Gastrocnemius medialis (tissue), 4 donors: ENCODE data around the gene NLRC5. TPM values are rescaled to one million over a fixed set of nuclear protein-coding genes. Genes with fewer than 3 reads are reported as not detected.

ENCODE experiments used
- ATAC-seq, 2 donors: fragments of 150-250 bp; one replicate each; pipeline ENCODE4 v1.9.1; 2016
- DNase-seq, 2 donors: peaks; one replicate each; pipeline ENCODE4 v3.0.0-alpha.2; 2019
- H3K27ac ChIP-seq, 4 donors: fragments of 200-600 bp; sonication (generic); 1 replicate in 1 of 4; 2 replicates in 3 of 4; pipeline ENCODE4 v1.5.1; 2016 to 2018; ENCODE audit warnings: mild to moderate bottlenecking in 2 of 4, moderate library complexity in 1 of 4
- H3K27me3 ChIP-seq, 3 donors: fragments of 200-600 bp; sonication (generic) in 2 of 3; 1 replicate in 1 of 3; 2 replicates in 2 of 3; pipeline versions ENCODE4 v1.5.1 to v1.6.0; 2016 to 2019; ENCODE audit warnings: mild to moderate bottlenecking in 1 of 3, moderate library complexity in 1 of 3
- H3K36me3 ChIP-seq, 2 donors: fragments of 200-600 bp; sonication (generic) in 1 of 2; one replicate each; pipeline ENCODE4 v1.5.1; 2017 to 2018
- H3K4me1 ChIP-seq, 2 donors: fragments of 200-600 bp; sonication (generic) in 1 of 2; one replicate each; pipeline ENCODE4 v1.5.1; 2016 to 2017; ENCODE audit warnings: mild to moderate bottlenecking in 2 of 2
- H3K4me3 ChIP-seq, 4 donors: fragments of 200-600 bp; sonication (generic) in 3 of 4; 1 replicate in 1 of 4; 2 replicates in 3 of 4; pipeline ENCODE4 v1.5.1; 2016 to 2019; ENCODE audit warnings: mild to moderate bottlenecking in 2 of 4
- H3K9me3 ChIP-seq, 3 donors: fragments of 200-600 bp; sonication (generic) in 2 of 3; 1 replicate in 1 of 3; 2 replicates in 2 of 3; pipeline ENCODE4 v1.5.1; 2016 to 2019
- POLR2A ChIP-seq, 2 donors: fragments of 450-650 bp; IDR thresholded peaks; one replicate each; pipeline ENCODE4 v1.6.1; 2017; ENCODE audit warnings: antibody characterized with exemption in 2 of 2, mild to moderate bottlenecking in 2 of 2, moderate library complexity in 2 of 2
- in situ Hi-C, 4 donors: fragments of 200-750 bp; cut with MboI; loops; one replicate each; pipeline versions ENCODE4 v1.15.0 to v1.8.0; 2017; ENCODE audit warnings: low sequenced_read_pairs in 4 of 4
- intact Hi-C: fragments of 100-400 bp; cut with DNase I; formaldehyde crosslinking; loops from one replicate; pipeline ENCODE4 v1.15.1; 2023; ENCODE audit warnings: low total_unique reads
- total RNA-seq, 4 donors: library from RNA; depleted of rRNA; stranded (reverse); fragments of >200 nt; gene quantifications; one replicate each; pipeline versions ENCODE4 v1.1.0 to v1.2.3, GENCODE V29; 2016
- TF ChIP-seq, protein P1 (sequence below), 5 experiments: fragments of 450-650 bp in 3 of 5; fragments of 200-600 bp in 2 of 5; sonication (generic) in 2 of 5; IDR thresholded peaks in 4 of 5; conservative IDR thresholded peaks in 1 of 5; 1 replicate in 4 of 5; 2 replicates in 1 of 5; pipeline ENCODE4 v1.5.1; 2016 to 2019; ENCODE audit warnings: antibody characterized with exemption in 5 of 5, mild to moderate bottlenecking in 3 of 5, moderate library complexity in 3 of 5

NLRC5 gene
- total RNA-seq, 4 donors from 2014 or later = 2.5 to 9.4 (median 5.1) TPM

- Histone ChIP-seq H3K27me3 (no peaks in the 10 kb centered on the region), H3K4me3 (no peak overlapping the region), H3K9me3 (no peaks in the 10 kb centered on the region), H3K36me3 (peaks cover 0 to 5% of the 10 kb centered on the region in 2 donors), H3K4me1 (no peaks in the 10 kb centered on the region), H3K27ac (no peak overlapping the region)
- no peak for DNase-seq
- TF ChIP-seq, protein P1, sequence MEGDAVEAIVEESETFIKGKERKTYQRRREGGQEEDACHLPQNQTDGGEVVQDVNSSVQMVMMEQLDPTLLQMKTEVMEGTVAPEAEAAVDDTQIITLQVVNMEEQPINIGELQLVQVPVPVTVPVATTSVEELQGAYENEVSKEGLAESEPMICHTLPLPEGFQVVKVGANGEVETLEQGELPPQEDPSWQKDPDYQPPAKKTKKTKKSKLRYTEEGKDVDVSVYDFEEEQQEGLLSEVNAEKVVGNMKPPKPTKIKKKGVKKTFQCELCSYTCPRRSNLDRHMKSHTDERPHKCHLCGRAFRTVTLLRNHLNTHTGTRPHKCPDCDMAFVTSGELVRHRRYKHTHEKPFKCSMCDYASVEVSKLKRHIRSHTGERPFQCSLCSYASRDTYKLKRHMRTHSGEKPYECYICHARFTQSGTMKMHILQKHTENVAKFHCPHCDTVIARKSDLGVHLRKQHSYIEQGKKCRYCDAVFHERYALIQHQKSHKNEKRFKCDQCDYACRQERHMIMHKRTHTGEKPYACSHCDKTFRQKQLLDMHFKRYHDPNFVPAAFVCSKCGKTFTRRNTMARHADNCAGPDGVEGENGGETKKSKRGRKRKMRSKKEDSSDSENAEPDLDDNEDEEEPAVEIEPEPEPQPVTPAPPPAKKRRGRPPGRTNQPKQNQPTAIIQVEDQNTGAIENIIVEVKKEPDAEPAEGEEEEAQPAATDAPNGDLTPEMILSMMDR (IDR thresholded peaks at IDR 0.05 in 4 of 5, conservative IDR thresholded peaks at IDR 0.05 in 1 of 5) = no peak
- no peak for TF ChIP-seq POLR2A (IDR thresholded peaks at IDR 0.05)
- intact Hi-C loops = no loop called here
- in situ Hi-C loops = no loop called here
- no peak for ATAC-seq
Measured at GRCh38 chr16:57130950-57131321, 141.6 kb downstream of the NLRC5 start.

DNA sequence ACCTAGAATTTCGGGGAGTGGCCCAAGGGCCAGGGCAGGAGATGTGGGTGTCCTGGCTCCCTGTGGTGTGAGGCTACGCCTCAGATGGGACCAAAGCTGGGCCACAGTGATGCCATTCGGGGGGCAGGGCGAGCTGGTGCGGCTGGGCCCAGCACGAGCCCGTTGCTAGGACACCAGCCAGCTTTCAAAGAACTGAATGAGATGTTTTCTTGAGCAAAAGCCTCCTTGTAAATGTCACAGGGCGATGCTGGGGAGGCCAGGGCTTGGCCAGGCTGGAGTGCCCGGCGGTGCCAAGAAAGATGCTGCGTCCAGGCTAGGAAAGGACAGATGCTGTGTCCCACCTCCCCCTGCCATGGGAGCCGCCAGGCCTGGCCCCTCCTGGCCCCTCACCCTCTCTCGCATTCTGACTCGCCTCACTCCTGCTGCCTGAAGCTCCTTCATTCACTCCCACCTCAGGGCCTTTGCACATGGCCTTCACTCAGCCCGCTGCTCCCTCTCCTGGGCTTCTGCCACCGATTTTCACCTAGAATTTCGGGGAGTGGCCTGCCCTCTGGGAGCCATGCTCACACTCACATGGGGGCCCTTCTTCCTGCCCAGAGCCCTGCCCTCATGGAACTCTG lies 142.1 kb downstream of the NLRC5 start:
- ATAC-seq (no peak), DNase-seq (no peak)
- peaks cover 0 to 5% of the 10 kb centered on the region in 2 donors for H3K36me3 ChIP-seq
- in situ Hi-C loops = no loop called here
- intact Hi-C loops = no loop called here
- TF ChIP-seq POLR2A (IDR thresholded peaks at IDR 0.05) = no peak
- TF ChIP-seq, protein P1 (IDR thresholded peaks at IDR 0.05 in 4 of 5, conservative IDR thresholded peaks at IDR 0.05 in 1 of 5) = no peak
- H3K4me3 ChIP-seq = no peak overlapping the region
- H3K4me1 ChIP-seq = no peaks in the 10 kb centered on the region
- no peaks in the 10 kb centered on the region for H3K9me3 ChIP-seq
- H3K27ac ChIP-seq = no peak overlapping the region
- H3K27me3 ChIP-seq = no peaks in the 10 kb centered on the region

DNA sequence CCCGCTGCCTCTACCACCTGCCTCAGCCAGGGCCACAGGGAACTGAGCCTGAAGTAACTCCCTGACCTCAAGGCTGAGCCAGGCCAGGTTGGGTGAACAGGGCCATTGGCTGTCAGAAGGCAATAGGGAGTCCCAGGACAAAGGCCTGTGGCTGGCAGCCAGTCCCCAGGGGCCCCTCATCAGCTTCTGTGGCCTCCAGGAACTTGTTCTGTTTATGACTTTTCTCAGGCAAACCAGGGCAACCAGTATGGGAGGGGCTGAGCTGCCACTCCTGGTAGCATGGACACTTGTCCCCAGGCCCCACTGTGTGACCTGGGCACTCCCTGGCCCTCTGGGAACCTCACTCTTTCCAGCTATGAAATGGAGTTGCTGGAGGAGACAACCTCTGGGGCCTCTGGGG lies 143.1 kb downstream of the NLRC5 start:
- DNase-seq (no peak), ATAC-seq (no peak)
- Histone ChIP-seq H3K4me3 (no peak overlapping the region), H3K27me3 (no peaks in the 10 kb centered on the region), H3K27ac (no peak overlapping the region), H3K9me3 (no peaks in the 10 kb centered on the region), H3K36me3 (peaks cover 0 to 5% of the 10 kb centered on the region in 2 donors), H3K4me1 (no peaks in the 10 kb centered on the region)
- in situ Hi-C loops (no loop called here), intact Hi-C loops (no loop called here)
- TF ChIP-seq POLR2A (IDR thresholded peaks at IDR 0.05) = no peak
- TF ChIP-seq, protein P1 (IDR thresholded peaks at IDR 0.05 in 4 of 5, conservative IDR thresholded peaks at IDR 0.05 in 1 of 5) = no peak

GRCh38 chr16:57133031-57133430 lies 143.7 kb downstream of the NLRC5 start:
- Histone ChIP-seq H3K27me3 (no peaks in the 10 kb centered on the region), H3K4me3 (no peak overlapping the region), H3K4me1 (no peaks in the 10 kb centered on the region), H3K9me3 (no peaks in the 10 kb centered on the region), H3K36me3 (peaks cover 0 to 5% of the 10 kb centered on the region in 2 donors), H3K27ac (no peak overlapping the region)
- no peak for DNase-seq
- no peak for ATAC-seq
- in situ Hi-C loops (no loop called here), intact Hi-C loops (no loop called here)
- no peak for TF ChIP-seq POLR2A (IDR thresholded peaks at IDR 0.05)
- TF ChIP-seq, protein P1 (IDR thresholded peaks at IDR 0.05 in 4 of 5, conservative IDR thresholded peaks at IDR 0.05 in 1 of 5) = no peak

Other genes with a start within 250 kb of the NLRC5 start
- not detected for gene SLC12A3, start 124.3 kb upstream of the NLRC5 start, total RNA-seq
- 100 to 1,000 TPM; 110 to 281 (median 125) TPM for gene HERPUD1, start 57.4 kb upstream of the NLRC5 start, total RNA-seq
- not detected for gene CETP, start 27.6 kb upstream of the NLRC5 start, total RNA-seq
- 10 to 100 TPM; 11.7 to 20.0 (median 17.2) TPM for gene CPNE2, start 103.0 kb downstream of the NLRC5 start, total RNA-seq
- 10 to 100 TPM; 43.8 to 57.6 (median 53.4) TPM for gene PSME3IP1, start 196.5 kb downstream of the NLRC5 start, total RNA-seq
- 10 to 100 TPM; 15.4 to 24.1 (median 20.7) TPM for gene RSPRY1, start 196.8 kb downstream of the NLRC5 start, total RNA-seq